ENCODE results near the gene TUBGCP3.

GRCh38 chr13:112567161-112567862 lies 20.6 kb downstream of the TUBGCP3 start:
- no peak for TF ChIP-seq CTCF (IDR thresholded peaks at IDR 0.05)
- TF ChIP-seq POLR2A (IDR thresholded peaks at IDR 0.05), result no peak
